COLO668 (cell line): Measurements from ENCODE around the gene NANP.

Experiments
- DNase-seq: peaks from one replicate; lab custom pipeline; 2025; ENCODE audit not compliant: unreplicated experiment; lab: John Stamatoyannopoulos, UW

The NANP gene

DNA sequence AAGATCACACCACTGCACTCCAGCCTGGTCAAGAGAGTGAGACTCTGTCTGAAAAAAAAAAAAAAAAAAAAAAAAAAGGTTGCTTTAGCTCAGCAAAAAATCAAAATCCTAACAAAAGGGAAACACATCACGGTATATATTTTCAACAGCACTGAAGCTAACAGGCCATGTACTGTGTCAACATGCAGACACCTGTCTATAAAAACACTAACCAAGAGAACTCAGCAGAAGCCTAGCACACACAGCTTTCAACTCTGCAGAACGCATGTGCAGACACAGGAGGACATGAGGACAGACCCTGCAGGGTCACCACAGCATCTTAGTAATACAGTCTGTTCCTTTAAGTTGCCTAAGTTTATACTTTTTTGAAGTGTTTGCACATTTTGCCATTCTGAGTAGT lies 52.0 kb downstream of the NANP start:
- DNase-seq: no peak

DNA sequence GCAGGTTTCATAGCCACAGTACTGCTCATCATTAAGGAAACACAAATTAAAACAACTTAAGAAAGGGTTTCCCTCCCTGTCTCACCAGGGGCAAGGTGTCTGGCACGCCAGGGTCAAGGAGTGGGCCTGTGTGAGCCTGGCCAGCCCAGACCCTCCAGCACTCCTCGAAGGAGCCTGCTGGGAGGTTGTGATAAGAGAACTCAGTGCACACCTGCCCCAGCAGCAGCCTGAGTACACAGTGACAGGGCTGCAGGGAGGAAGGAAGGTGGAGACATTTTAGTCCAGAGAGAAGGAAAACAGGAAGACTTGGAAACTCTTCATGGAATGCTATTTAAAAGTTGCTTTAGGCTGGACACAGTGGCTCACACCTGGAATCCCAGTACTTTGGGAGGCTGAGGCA lies 52.6 kb downstream of the NANP start:
- DNase-seq: no peak

DNA sequence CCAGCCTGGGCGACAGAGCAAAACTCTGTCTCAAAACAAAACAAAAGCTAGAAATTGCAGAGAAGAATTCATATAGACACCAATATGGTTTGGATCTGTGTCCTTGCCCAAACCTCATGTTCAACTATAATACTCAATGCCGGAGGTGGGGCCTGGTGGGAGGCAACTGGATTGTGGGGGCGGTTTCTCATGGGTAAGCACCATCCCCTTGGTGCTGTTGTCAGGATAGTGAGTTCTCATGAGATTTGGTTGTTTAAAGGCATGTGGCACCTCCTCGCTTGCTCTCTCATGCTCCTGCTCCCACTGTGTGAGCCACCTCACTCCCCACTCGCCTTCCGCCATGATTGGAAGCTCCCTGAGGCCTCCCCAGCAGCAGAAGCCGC lies 53.7 kb downstream of the NANP start:
- no peak for DNase-seq

DNA sequence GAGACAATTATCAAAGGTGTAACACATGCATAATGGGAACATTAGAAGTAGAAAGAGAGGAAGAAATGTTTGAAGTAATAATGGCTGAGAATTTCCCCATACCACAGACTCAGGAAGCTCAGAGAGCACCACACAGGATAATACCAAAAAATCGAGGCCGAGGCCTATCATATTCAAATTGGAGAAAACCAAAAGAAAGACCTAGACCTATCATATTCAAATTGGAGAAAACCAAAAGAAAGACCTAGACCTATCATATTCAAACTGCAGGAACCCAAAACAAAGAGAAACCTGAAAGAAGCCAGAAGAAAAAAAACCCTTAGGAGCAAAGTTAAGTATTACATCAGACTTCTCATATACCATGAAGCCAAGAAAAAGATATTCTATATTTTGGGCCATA lies 56.5 kb downstream of the NANP start:
- no peak for DNase-seq

DNA sequence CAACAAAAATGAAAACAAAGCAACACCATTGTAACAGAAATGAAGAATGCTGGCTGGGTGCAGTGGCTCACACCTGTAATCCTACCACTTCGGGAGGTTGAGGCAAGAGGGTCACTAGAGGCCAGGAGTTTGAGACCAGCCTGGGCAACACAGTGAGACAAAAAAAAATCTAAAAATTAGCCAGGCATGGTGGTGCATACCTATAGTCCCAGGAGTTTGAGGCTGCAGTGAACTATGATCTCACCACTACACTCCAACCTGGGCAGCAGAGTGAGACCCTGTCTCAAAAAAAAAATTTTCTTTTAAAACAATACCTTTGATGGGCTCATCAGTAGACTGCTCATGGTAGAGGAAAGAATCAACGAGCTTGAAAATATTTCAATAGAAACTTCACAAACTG lies 57.0 kb downstream of the NANP start:
- no peak for DNase-seq

DNA sequence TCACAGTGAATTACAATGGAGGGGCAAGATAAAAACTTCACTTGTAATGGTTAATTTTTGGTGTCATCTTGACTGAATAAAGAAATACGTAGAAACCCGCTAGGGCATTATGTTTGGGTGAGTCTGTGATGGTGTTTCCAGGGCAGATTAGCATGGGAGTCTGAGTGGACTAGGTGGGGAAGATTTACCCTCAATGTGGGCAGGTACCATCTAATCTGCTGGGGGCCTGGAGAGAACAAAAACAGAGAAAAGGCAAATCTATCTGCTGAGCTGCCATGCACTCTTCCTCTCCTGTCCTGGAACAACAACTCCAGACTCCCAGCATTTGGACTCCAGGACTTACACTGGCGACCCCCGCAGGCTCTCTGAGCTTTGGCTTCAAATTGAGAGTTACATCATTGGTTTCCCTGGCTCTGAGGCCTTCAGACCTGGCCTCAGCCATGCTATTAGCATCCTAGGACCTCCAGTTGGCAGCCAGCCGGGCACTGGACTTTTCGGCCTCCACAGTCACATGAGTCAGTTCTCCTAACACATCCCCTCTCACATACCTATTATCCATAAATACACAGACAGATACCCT lies 58.1 kb downstream of the NANP start:
- DNase-seq: no peak

DNA sequence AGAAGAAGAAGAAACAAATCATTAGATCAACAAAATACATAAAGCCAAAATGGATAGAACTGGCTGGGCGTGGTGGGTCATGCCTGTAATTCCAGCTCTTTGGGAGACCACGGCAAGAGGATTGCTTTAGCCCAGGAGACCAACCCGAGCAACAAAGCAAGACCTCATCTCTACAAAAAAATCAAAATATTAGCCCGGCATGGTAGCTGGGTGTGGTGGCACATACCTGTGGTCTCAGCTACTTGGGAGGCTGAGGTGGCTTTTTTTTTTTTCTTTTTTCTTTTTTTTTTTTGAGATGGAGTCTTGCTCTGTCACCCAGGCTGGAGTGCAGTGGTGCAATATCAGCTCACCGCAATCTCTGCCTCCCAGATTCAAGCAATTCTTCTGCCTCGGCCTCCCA lies 59.9 kb downstream of the NANP start:
- no peak for DNase-seq

DNA sequence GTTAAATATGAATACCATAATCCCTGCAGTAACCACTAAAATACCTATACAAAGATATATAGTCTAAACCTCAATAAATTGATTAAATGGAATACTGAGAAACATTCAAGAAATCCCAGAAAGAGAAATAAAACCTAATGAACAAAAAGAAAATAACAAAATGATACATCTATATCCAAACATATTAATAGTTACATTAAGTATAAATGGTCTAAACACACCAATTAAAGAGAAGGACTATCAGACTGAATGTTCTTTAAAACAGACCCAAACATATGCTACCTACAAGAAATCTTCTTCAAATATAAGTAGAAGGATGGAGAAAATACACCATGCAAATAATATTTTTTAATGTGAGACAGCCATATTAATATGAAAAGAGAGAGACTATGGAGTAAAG lies 60.5 kb downstream of the NANP start:
- no peak for DNase-seq
